ENCODE data around the gene STAMBPL1.

STAMBPL1 gene

GRCh38 chr10:88911851-88912250 is 31.8 kb downstream of the STAMBPL1 start:
- DNase-seq: no peak
- TF ChIP-seq POLR2A (IDR thresholded peaks at IDR 0.05; ENCODE audit: low read length): no peak
- no peak for TF ChIP-seq GATA1 (IDR thresholded peaks at IDR 0.05; ENCODE audit: low read depth, low read length)

- no peak for TF ChIP-seq POLR2A (IDR thresholded peaks at IDR 0.05; ENCODE audit: low read length)
- TF ChIP-seq GATA1 (IDR thresholded peaks at IDR 0.05; ENCODE audit: low read depth, low read length): no peak
- no peak for DNase-seq
Observed at GRCh38 chr10:88913127-88913526, 33.1 kb downstream of the STAMBPL1 start.

GRCh38 chr10:88913788-88914187 is 33.7 kb downstream of the STAMBPL1 start:
- TF ChIP-seq POLR2A (IDR thresholded peaks at IDR 0.05; ENCODE audit: low read length): no peak
- no peak for TF ChIP-seq GATA1 (IDR thresholded peaks at IDR 0.05; ENCODE audit: low read depth, low read length)
- DNase-seq: no peak

GRCh38 chr10:88915781-88916180 is 35.7 kb downstream of the STAMBPL1 start:
- DNase-seq: no peak
- TF ChIP-seq POLR2A (IDR thresholded peaks at IDR 0.05; ENCODE audit: low read length) (no peak), GATA1 (IDR thresholded peaks at IDR 0.05; ENCODE audit: low read depth, low read length) (no peak)

GRCh38 chr10:88916231-88916630 is 36.2 kb downstream of the STAMBPL1 start:
- DNase-seq: no peak
- TF ChIP-seq POLR2A (IDR thresholded peaks at IDR 0.05; ENCODE audit: low read length) (no peak), GATA1 (IDR thresholded peaks at IDR 0.05; ENCODE audit: low read depth, low read length) (no peak)

- TF ChIP-seq GATA1 (IDR thresholded peaks at IDR 0.05; ENCODE audit: low read depth, low read length): no peak
- no peak for TF ChIP-seq POLR2A (IDR thresholded peaks at IDR 0.05; ENCODE audit: low read length)
- DNase-seq: no peak
Observed at GRCh38 chr10:88916986-88917385, 36.9 kb downstream of the STAMBPL1 start.

- DNase-seq: no peak
- TF ChIP-seq POLR2A (IDR thresholded peaks at IDR 0.05; ENCODE audit: low read length) (no peak), GATA1 (IDR thresholded peaks at IDR 0.05; ENCODE audit: low read depth, low read length) (no peak)
Observed at GRCh38 chr10:88918191-88918905, 38.3 kb downstream of the STAMBPL1 start.

GRCh38 chr10:88919041-88919440 is 39.0 kb downstream of the STAMBPL1 start:
- no peak for DNase-seq
- TF ChIP-seq GATA1 (IDR thresholded peaks at IDR 0.05; ENCODE audit: low read depth, low read length) (no peak), POLR2A (IDR thresholded peaks at IDR 0.05; ENCODE audit: low read length) (no peak)

GRCh38 chr10:88920198-88920597 is 40.2 kb downstream of the STAMBPL1 start:
- DNase-seq: no peak
- no peak for TF ChIP-seq POLR2A (IDR thresholded peaks at IDR 0.05; ENCODE audit: low read length)
- no peak for TF ChIP-seq GATA1 (IDR thresholded peaks at IDR 0.05; ENCODE audit: low read depth, low read length)

GRCh38 chr10:88920986-88921593 is 41.0 kb downstream of the STAMBPL1 start:
- DNase-seq: no peak
- TF ChIP-seq GATA1 (IDR thresholded peaks at IDR 0.05; ENCODE audit: low read depth, low read length) (no peak), POLR2A (IDR thresholded peaks at IDR 0.05; ENCODE audit: low read length) (no peak)

GRCh38 chr10:88922041-88922440 is 42.0 kb downstream of the STAMBPL1 start:
- no peak for TF ChIP-seq POLR2A (IDR thresholded peaks at IDR 0.05; ENCODE audit: low read length)
- no peak for TF ChIP-seq GATA1 (IDR thresholded peaks at IDR 0.05; ENCODE audit: low read depth, low read length)

GRCh38 chr10:88923520-88923919 is 43.5 kb downstream of the STAMBPL1 start:
- TF ChIP-seq POLR2A (IDR thresholded peaks at IDR 0.05; ENCODE audit: low read length) (no peak), GATA1 (IDR thresholded peaks at IDR 0.05; ENCODE audit: low read depth, low read length) (no peak)
- DNase-seq: no peak

More at GRCh38 chr10:88922041-88922440, 42.0 kb downstream of the STAMBPL1 start:
- DNase-seq: no peak

- TF ChIP-seq GATA1 (IDR thresholded peaks at IDR 0.05; ENCODE audit: low read depth, low read length) (no peak), POLR2A (IDR thresholded peaks at IDR 0.05; ENCODE audit: low read length) (no peak)
- DNase-seq: no peak
Observed at GRCh38 chr10:88926566-88927415, 46.7 kb downstream of the STAMBPL1 start.

- TF ChIP-seq GATA1 (IDR thresholded peaks at IDR 0.05; ENCODE audit: low read depth, low read length) (no peak), POLR2A (IDR thresholded peaks at IDR 0.05; ENCODE audit: low read length) (no peak)
- DNase-seq: no peak
Observed at GRCh38 chr10:88927416-88927690, 47.3 kb downstream of the STAMBPL1 start.
